Measurements from ENCODE around the gene KMT5B. TPM values are rescaled to one million over a fixed set of nuclear protein-coding genes. Genes with fewer than 3 reads are reported as not detected.

Gene KMT5B
- total RNA-seq, 1 donor from 2014 or later: 46.8 TPM

DNA sequence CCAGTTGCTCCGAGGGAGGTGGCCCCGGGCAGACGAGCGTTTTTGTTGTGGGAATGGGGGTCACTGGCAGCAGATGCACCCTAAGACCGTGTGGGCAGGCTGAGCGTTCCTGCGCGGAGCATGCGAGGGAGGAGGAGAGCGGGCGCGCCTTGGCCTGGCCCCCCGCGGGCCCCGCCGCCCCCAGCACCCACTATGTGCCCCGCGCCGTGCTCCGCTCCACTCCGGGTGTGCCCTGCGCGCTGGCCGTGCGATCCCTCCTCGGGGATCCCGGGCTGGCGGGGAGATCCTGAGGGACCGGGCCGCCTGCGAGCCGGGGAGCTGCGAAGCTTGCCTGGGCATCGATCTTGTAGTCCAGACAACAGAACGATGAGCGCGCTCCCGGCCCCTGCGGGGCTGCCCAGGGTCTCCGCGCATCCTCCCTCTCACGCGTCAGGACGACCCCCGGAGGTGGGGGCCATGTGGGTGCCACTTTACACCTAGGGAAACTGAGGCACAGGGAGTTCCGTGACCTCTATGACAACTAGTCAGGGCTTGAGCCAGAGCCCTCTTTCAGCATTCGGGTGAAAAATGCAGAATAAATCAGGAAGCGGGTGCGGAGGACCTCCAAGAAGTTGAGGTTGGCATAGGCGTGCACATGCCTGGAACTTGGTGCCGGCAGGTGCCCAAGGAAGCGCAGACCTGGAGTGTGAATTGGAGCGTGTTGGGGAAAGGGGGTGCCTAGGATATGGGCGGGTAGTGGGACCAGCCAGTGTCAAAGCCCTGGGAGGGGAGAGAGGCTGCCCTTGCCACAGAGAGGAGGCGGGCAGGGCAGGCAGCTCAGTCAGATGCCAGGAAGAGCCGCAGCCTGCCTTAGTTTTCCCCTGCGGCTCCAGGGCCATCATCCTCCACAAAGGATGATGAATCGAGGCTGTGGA lies 1.3 kb upstream of the KMT5B start:
- Mint-ChIP-seq H3K27me3 (ENCODE audit: unreplicated experiment) (peaks cover 16% of the 10 kb centered on the region), H3K27ac (ENCODE audit: unreplicated experiment) (peak overlapping the region; percentile 70), H3K4me1 (ENCODE audit: unreplicated experiment) (peaks cover 20% of the 10 kb centered on the region), H3K4me3 (ENCODE audit: unreplicated experiment) (peak overlapping the region; percentile 85), H3K36me3 (ENCODE audit: low read depth, unreplicated experiment) (peaks cover 5% of the 10 kb centered on the region), H3K9me3 (ENCODE audit: unreplicated experiment) (no peaks in the 10 kb centered on the region)
- DNase-seq (ENCODE audit: low spot score): peak; percentile 35
- TF ChIP-seq, protein P1, sequence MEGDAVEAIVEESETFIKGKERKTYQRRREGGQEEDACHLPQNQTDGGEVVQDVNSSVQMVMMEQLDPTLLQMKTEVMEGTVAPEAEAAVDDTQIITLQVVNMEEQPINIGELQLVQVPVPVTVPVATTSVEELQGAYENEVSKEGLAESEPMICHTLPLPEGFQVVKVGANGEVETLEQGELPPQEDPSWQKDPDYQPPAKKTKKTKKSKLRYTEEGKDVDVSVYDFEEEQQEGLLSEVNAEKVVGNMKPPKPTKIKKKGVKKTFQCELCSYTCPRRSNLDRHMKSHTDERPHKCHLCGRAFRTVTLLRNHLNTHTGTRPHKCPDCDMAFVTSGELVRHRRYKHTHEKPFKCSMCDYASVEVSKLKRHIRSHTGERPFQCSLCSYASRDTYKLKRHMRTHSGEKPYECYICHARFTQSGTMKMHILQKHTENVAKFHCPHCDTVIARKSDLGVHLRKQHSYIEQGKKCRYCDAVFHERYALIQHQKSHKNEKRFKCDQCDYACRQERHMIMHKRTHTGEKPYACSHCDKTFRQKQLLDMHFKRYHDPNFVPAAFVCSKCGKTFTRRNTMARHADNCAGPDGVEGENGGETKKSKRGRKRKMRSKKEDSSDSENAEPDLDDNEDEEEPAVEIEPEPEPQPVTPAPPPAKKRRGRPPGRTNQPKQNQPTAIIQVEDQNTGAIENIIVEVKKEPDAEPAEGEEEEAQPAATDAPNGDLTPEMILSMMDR (IDR thresholded peaks at IDR 0.05; ENCODE audit: unreplicated experiment): no peak

DNA sequence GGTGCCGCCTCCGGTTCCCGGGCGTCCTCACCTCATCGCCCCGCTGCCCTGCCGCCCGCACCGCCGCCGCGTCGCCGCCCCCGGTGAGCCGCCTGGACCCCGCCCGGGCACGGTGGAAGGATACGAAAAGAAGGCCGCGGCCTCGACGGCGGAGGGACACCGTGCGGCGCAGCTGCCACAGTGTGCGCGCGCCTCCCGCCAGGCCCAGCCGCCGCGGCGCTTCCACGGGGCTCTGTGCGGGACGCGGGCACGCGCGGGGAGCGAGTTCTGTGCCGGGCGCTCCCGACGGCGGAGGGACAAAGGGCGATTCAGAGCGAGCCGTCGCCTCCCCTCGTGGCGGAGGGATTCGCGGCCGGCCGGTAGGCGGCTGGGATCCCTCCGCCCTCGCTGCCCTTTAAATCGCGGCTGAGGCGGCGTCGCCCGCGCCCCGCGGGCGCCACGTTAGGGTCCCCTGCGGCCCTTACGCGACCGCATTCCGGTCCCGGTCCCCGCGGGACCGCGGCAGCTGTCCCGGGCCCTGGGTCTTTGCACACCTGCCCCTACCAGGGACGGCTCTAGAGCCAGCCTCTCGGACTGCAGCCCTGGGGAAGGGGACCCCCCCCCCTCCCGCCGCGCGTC lies 568 bp upstream of the KMT5B start:
- H3K9me3 Mint-ChIP-seq (ENCODE audit: unreplicated experiment): no peaks in the 10 kb centered on the region
- DNase-seq (ENCODE audit: low spot score): peak; percentile 89
- TF ChIP-seq, protein P1 (IDR thresholded peaks at IDR 0.05; ENCODE audit: unreplicated experiment): no peak
- H3K4me3 Mint-ChIP-seq (ENCODE audit: unreplicated experiment): no peak overlapping the region
- H3K36me3 Mint-ChIP-seq (ENCODE audit: low read depth, unreplicated experiment): peaks cover 5% of the 10 kb centered on the region
- H3K4me1 Mint-ChIP-seq (ENCODE audit: unreplicated experiment): peaks cover 25% of the 10 kb centered on the region
- no peak overlapping the region for H3K27ac Mint-ChIP-seq (ENCODE audit: unreplicated experiment)
- H3K27me3 Mint-ChIP-seq (ENCODE audit: unreplicated experiment): peaks cover 19% of the 10 kb centered on the region

- Mint-ChIP-seq H3K4me1 (ENCODE audit: unreplicated experiment) (peaks cover 28% of the 10 kb centered on the region), H3K36me3 (ENCODE audit: low read depth, unreplicated experiment) (peaks cover 5% of the 10 kb centered on the region), H3K27ac (ENCODE audit: unreplicated experiment) (peak overlapping the region; percentile 98), H3K4me3 (ENCODE audit: unreplicated experiment) (peak overlapping the region; percentile 99), H3K9me3 (ENCODE audit: unreplicated experiment) (no peaks in the 10 kb centered on the region), H3K27me3 (ENCODE audit: unreplicated experiment) (peaks cover 19% of the 10 kb centered on the region)
- TF ChIP-seq, protein P1 (IDR thresholded peaks at IDR 0.05; ENCODE audit: unreplicated experiment): peak; percentile 37
- peak; percentile 72 for DNase-seq (ENCODE audit: low spot score)
Observed at GRCh38 chr11:68212421-68213134, 518 bp downstream of the KMT5B start.

GRCh38 chr11:68211546-68211945 lies 1.6 kb downstream of the KMT5B start:
- no peak for DNase-seq (ENCODE audit: low spot score)
- Mint-ChIP-seq H3K36me3 (ENCODE audit: low read depth, unreplicated experiment) (peaks cover 5% of the 10 kb centered on the region), H3K4me3 (ENCODE audit: unreplicated experiment) (peak overlapping the region; percentile 87), H3K27ac (ENCODE audit: unreplicated experiment) (peak overlapping the region; percentile 65), H3K4me1 (ENCODE audit: unreplicated experiment) (peaks cover 33% of the 10 kb centered on the region), H3K9me3 (ENCODE audit: unreplicated experiment) (no peaks in the 10 kb centered on the region), H3K27me3 (ENCODE audit: unreplicated experiment) (peaks cover 19% of the 10 kb centered on the region)
- TF ChIP-seq, protein P1 (IDR thresholded peaks at IDR 0.05; ENCODE audit: unreplicated experiment): no peak

Data from endothelial cell (in vitro differentiated cells).